ENCODE results near the gene ARHGAP19.

The ARHGAP19 gene

GRCh38 chr10:97203220-97203619, 89.2 kb downstream of the ARHGAP19 start:
- DNase-seq (ENCODE audit: low spot score), result no peak
- TF ChIP-seq, protein P1, sequence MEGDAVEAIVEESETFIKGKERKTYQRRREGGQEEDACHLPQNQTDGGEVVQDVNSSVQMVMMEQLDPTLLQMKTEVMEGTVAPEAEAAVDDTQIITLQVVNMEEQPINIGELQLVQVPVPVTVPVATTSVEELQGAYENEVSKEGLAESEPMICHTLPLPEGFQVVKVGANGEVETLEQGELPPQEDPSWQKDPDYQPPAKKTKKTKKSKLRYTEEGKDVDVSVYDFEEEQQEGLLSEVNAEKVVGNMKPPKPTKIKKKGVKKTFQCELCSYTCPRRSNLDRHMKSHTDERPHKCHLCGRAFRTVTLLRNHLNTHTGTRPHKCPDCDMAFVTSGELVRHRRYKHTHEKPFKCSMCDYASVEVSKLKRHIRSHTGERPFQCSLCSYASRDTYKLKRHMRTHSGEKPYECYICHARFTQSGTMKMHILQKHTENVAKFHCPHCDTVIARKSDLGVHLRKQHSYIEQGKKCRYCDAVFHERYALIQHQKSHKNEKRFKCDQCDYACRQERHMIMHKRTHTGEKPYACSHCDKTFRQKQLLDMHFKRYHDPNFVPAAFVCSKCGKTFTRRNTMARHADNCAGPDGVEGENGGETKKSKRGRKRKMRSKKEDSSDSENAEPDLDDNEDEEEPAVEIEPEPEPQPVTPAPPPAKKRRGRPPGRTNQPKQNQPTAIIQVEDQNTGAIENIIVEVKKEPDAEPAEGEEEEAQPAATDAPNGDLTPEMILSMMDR (IDR thresholded peaks at IDR 0.05; ENCODE audit: extremely low read depth, missing control alignments), result no peak

GRCh38 chr10:97200616-97201015, 91.8 kb downstream of the ARHGAP19 start:
- TF ChIP-seq, protein P1 (IDR thresholded peaks at IDR 0.05; ENCODE audit: extremely low read depth, missing control alignments), result no peak

DNA sequence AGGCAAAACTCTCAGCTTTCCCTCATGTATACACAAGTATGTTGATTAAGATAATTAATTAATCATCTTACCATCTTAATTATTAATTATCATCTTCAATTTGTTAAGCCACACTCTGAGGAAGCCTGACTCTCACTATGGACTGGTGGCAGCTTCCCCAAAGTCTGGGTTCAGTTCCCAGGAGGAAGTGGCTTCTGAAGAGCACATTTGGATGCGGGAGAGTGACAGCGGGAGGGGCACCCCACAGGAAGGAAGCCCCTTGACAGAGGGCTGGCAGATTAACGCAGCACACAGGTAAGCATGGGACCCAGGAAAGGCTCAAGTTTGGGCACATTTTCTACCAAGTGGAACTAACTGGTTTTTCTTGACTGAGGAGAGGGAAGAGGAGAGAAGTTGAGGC, 93.3 kb downstream of the ARHGAP19 start:
- no peak for DNase-seq (ENCODE audit: low spot score)

More at GRCh38 chr10:97200616-97201015, 91.8 kb downstream of the ARHGAP19 start:
- DNase-seq (ENCODE audit: low spot score), result no peak

GRCh38 chr10:97197030-97197500, 95.4 kb downstream of the ARHGAP19 start:
- TF ChIP-seq, protein P1 (IDR thresholded peaks at IDR 0.05; ENCODE audit: extremely low read depth, missing control alignments), result no peak
- DNase-seq (ENCODE audit: low spot score), result no peak

More for the DNA sequence above, 93.3 kb downstream of the ARHGAP19 start:
- TF ChIP-seq, protein P1 (IDR thresholded peaks at IDR 0.05; ENCODE audit: extremely low read depth, missing control alignments), result no peak

DNA sequence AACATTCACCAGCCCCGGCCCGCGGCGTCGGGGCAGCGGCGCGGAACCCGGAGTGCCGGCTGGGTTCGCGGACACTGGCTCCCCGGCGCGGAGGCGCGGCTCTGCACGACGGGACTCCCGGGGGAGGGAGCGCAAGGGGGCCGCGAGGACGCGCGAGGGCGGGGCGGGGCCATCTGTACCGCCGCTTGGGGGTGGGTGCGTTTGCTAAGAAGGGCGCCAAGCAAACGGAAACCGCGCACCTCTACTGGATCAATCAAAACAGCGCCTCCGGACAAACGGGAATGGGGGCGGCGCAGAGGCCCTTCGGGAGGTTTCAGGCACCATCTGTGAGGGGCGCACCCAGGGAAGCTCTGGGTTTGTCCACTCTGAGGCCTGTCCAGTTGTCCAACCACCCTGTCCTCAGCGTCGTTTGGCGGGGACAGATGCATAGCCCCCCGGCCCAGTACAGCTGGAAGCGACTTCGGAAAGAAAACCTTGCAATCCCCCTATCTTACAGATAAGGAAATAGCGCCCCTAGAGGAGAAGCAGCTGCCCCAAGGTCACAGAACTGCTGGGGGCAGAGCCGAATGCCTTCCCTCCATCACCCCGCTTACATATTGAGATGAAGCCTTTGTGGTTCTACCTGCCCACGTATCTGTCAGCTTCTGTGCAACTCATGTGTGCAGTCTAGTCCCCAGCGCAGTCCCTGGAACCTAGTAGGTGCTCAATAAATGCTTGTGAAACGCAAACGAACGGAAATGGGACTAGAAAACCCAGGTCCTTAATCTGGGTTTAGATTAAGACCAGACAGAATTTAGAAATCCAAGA, 96.0 kb downstream of the ARHGAP19 start:
- TF ChIP-seq, protein P1 (IDR thresholded peaks at IDR 0.05; ENCODE audit: extremely low read depth, missing control alignments), result peak; percentile 66
- peak; percentile 89 for DNase-seq (ENCODE audit: low spot score)

DNA sequence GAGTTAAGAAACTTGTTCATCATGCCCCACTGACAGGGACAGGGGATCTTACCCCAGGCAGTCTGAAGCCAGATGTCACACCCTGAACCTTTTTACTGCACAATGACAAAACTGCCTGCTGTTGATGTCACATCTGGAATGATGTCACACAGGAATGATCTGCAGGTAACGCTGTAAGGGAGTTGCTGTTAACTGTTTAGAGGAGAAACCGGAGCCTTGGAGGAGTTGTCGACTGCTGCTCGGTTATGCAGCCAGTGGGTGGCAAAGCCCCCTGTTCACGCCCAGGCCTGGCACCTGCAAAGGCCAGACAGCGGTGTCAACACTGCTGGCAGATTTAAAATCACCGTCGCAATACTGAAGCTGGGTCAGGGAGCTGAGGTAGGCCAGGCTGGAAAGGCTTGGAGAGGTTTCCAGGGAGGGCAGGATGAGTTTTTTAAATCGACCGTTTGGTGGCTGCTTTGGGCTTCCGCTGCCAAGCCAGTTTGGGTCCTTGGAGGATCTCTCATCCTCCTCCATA, 96.7 kb downstream of the ARHGAP19 start:
- TF ChIP-seq, protein P1 (IDR thresholded peaks at IDR 0.05; ENCODE audit: extremely low read depth, missing control alignments), result no peak
- DNase-seq (ENCODE audit: low spot score), result no peak

- no peak for DNase-seq (ENCODE audit: low spot score)
- TF ChIP-seq, protein P1 (IDR thresholded peaks at IDR 0.05; ENCODE audit: extremely low read depth, missing control alignments), result no peak
These were observed 99.4 kb downstream of the ARHGAP19 start for GRCh38 chr10:97192952-97193435.
